ENCODE measurements around the gene IREB2. TPM values are rescaled to one million over a fixed set of nuclear protein-coding genes. Genes with fewer than 3 reads are reported as not detected.

IREB2 gene
- total RNA-seq, 2 donors from 2014 or later = 79.0 to 92.8 TPM

DNA sequence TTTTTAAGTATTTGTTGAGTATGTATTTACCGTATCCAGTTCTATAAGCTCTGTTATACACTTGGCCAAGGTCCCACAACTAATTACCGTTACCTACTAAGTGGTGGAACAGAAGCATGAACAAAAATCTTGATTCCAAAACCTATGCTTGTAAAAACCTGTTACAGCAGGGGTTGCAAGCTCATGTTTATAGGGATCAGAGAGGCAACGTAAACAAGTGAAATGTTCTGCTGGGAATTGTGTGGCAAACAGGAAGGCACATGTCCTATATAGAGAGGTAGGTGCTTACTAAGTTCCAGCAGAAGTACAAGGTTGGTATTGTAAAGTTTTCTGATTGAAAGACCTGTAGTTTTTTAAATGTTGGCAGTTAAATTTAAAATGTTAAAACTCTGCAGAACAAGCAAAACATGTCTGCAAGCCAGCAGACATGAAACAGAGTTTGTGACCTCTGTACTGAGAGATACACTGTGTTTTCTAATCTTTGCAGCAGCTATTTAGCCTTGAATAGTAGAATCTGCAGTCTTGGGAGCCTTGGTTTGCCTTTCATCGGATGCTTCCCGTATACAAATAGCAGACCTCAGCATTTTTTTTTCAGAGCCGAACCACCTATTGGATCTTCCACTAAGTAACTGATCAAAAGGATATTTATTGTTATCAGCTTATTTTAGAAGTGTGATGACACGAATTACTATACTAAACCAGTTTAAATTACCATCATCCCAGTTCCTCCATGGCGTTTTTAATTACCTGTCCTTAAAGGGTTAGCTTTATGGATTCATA is 11.4 kb downstream of the IREB2 start:
- peaks cover 20% of the 10 kb centered on the region for H3K36me3 Mint-ChIP-seq
- H3K27ac Mint-ChIP-seq = no peak overlapping the region
- H3K27me3 Mint-ChIP-seq = no peaks in the 10 kb centered on the region
- no peak overlapping the region for H3K4me3 Mint-ChIP-seq
- no peaks in the 10 kb centered on the region for H3K9me3 Mint-ChIP-seq
- peaks cover 47 to 62% of the 10 kb centered on the region in 2 donors for H3K4me1 Mint-ChIP-seq (ENCODE audit: low read depth in 2 of 2)
- ATAC-seq = no peak
- DNase-seq (ENCODE audit: low spot score) = no peak

DNA sequence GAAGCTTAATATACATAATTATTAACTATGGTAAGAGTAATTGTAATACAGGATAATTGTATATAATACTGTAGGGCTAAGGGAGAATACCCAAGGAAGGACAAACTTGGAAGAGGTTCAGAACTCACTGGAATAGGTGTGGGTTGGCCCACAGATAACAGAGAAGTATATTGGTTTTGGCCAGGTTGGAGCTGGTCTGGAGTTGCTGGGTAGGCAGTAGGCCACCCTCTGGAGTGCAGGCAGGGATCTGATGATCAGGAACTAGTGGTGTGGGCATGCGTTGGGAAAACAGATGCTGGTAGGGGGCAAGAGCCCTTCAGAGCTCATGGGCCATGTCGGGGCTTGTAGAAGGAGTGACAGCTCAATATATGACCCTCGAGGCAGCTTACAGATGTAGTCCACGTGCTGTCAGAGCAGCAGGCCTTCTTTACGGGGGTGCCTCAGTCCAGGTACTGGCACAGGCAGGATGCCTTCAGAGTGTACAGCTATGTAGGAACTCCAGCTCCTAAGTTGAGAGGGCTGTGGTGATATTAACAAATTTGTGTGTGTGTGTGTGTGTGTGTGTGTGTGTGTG is 12.4 kb downstream of the IREB2 start:
- Mint-ChIP-seq H3K36me3 (peaks cover 19% of the 10 kb centered on the region), H3K4me1 (ENCODE audit: low read depth in 2 of 2) (peaks cover 54 to 67% of the 10 kb centered on the region in 2 donors), H3K9me3 (no peaks in the 10 kb centered on the region), H3K4me3 (no peak overlapping the region), H3K27me3 (no peaks in the 10 kb centered on the region), H3K27ac (no peak overlapping the region)
- DNase-seq (ENCODE audit: low spot score) = no peak
- ATAC-seq = no peak

DNA sequence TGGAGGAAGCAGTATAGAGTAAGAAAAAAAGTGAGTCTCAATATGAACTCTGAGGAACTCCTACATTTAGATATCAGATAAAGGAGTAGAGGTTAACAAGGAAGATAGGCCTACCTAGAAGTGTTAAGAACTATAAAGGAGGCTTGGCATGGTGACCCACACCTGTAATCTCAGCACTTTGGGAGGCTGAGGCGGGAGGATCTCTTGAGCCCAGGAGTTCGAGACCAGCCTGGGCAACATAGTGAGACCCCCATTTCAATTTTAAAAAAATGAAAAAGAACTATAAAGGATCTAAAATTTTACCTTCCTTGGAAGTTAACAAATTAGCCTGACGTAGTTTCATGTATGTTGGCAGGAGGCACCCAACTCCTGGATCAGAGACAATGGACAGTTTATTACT is 14.5 kb downstream of the IREB2 start:
- Mint-ChIP-seq H3K9me3 (no peaks in the 10 kb centered on the region), H3K4me1 (ENCODE audit: low read depth in 2 of 2) (peaks cover 48 to 63% of the 10 kb centered on the region in 2 donors), H3K27me3 (no peaks in the 10 kb centered on the region), H3K36me3 (peaks cover 4% of the 10 kb centered on the region), H3K4me3 (no peak overlapping the region), H3K27ac (no peak overlapping the region)
- DNase-seq (ENCODE audit: low spot score) = no peak
- ATAC-seq = no peak

DNA sequence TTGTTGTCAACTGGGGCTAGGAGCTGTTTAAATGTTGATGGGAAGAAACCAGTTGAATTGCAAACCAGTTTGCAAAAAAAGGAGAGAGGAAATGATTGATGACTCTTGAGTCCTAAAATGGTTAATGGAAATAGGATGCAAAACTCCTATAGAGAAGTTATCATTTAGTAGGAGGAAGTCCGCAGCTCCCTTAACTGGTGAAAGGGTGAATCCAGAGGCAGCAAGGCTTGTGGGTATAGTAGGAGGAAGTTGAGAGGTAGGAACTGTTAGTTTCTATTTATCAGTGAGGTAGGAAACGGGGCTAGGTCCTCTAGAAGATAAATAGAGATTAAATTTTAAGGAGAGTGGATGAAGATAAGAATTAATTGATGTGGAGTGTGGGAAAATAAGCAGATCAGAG is 15.4 kb downstream of the IREB2 start:
- Mint-ChIP-seq H3K27me3 (no peaks in the 10 kb centered on the region), H3K4me3 (peak overlapping the region; percentile 20), H3K27ac (peak overlapping the region; percentile 8 to 38), H3K9me3 (no peaks in the 10 kb centered on the region), H3K4me1 (ENCODE audit: low read depth in 2 of 2) (peaks cover 48 to 64% of the 10 kb centered on the region in 2 donors), H3K36me3 (peaks cover 4% of the 10 kb centered on the region)
- ATAC-seq = no peak
- no peak for DNase-seq (ENCODE audit: low spot score)

DNA sequence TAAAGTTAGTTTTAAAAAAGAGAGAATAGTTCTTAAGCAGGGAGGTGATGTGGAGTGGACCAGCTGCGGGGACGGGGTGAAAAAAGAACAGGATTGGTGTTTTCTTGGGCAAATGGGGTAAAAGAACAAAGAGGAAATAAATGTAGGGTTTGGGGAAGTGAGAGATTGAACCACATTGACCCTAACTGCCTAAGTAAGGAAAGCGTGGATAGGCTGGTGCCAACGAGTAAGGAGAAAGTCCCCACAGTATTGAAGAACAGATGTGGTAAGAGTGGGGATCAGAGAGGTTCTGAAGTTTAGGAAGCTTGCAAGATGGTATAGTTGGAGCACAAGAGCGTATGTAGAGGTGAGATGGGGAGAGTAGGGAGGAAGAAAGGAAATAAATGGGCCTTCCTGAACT is 17.0 kb downstream of the IREB2 start:
- ATAC-seq (no peak), DNase-seq (ENCODE audit: low spot score) (no peak)
- Mint-ChIP-seq H3K36me3 (peaks cover 4% of the 10 kb centered on the region), H3K4me3 (peak overlapping the region; percentile 0), H3K9me3 (no peaks in the 10 kb centered on the region), H3K4me1 (ENCODE audit: low read depth in 2 of 2) (peaks cover 48 to 58% of the 10 kb centered on the region in 2 donors), H3K27me3 (no peaks in the 10 kb centered on the region), H3K27ac (peak overlapping the region; percentile 1 to 17)

DNA sequence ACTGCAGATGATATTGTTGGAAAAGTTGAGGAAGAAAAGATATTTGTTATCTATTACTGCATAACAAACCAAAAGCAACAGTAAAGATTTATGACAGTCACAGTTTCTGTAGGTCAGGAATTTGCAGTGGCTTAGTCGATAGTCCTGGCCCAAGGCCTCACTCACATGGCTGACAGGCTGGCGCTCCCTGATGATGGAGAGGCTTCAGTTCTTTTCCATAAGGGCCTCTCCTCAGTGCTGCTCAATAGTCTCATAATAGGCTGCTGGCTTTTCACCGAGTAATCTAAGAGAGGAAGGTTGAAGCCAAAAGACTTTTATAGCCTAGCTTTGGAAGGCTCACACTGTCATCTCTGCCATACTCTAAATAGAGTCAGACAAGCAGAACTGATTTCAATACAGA is 17.7 kb downstream of the IREB2 start:
- Mint-ChIP-seq H3K9me3 (no peaks in the 10 kb centered on the region), H3K36me3 (peaks cover 4% of the 10 kb centered on the region), H3K4me3 (no peak overlapping the region), H3K27ac (peak overlapping the region in 1 of 2 donors; percentile 23), H3K4me1 (ENCODE audit: low read depth in 2 of 2) (peaks cover 41 to 58% of the 10 kb centered on the region in 2 donors), H3K27me3 (no peaks in the 10 kb centered on the region)
- no peak for ATAC-seq
- DNase-seq (ENCODE audit: low spot score) = no peak

DNA sequence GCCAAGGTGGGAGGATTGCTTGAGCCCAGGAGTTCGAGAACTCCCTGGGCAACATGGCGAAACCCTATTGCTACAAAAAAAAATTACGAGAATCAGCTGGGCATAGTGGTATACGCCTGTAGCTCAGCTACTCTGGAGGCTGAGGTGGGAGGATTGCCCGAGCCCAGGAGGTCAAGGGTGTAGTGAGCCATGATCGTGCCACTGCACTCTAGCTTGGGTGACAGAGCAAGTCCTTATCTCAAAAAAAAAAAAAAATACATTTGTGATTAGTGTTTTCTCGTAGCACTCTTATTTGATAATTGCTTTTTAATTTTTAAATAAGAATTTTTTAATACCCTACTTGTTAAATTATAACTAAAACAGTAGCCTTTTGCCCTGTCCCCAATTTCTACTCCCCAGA is 18.4 kb downstream of the IREB2 start:
- ATAC-seq (no peak), DNase-seq (ENCODE audit: low spot score) (no peak)
- no peak overlapping the region for H3K4me3 Mint-ChIP-seq
- no peaks in the 10 kb centered on the region for H3K27me3 Mint-ChIP-seq
- H3K36me3 Mint-ChIP-seq = peaks cover 4% of the 10 kb centered on the region
- peaks cover 48 to 64% of the 10 kb centered on the region in 2 donors for H3K4me1 Mint-ChIP-seq (ENCODE audit: low read depth in 2 of 2)
- H3K9me3 Mint-ChIP-seq = no peaks in the 10 kb centered on the region
- no peak overlapping the region for H3K27ac Mint-ChIP-seq

DNA sequence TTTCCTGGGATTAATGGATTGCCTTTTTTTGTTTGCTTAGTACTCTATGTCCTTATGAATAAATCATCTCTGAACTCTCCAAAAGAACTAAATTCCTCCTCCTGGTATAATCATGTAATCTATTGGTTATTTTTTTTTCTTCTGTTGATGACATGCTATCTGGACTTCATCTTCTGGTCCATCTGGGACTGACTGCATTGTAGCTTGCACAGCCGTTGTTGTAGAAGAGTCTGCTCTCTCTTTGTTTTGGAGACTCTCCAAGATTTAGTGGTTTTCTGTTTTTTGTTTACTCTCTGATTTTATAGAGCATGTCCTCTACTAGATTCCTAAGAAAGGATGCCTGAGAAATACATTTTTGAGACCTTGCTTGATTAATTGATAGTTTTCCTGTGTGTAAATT is 19.1 kb downstream of the IREB2 start:
- DNase-seq (ENCODE audit: low spot score) (no peak), ATAC-seq (no peak)
- no peaks in the 10 kb centered on the region for H3K27me3 Mint-ChIP-seq
- H3K4me1 Mint-ChIP-seq (ENCODE audit: low read depth in 2 of 2) = peaks cover 47 to 66% of the 10 kb centered on the region in 2 donors
- no peak overlapping the region for H3K4me3 Mint-ChIP-seq
- H3K9me3 Mint-ChIP-seq = no peaks in the 10 kb centered on the region
- peak overlapping the region; percentile 2 to 44 for H3K27ac Mint-ChIP-seq
- H3K36me3 Mint-ChIP-seq = peaks cover 4% of the 10 kb centered on the region

DNA sequence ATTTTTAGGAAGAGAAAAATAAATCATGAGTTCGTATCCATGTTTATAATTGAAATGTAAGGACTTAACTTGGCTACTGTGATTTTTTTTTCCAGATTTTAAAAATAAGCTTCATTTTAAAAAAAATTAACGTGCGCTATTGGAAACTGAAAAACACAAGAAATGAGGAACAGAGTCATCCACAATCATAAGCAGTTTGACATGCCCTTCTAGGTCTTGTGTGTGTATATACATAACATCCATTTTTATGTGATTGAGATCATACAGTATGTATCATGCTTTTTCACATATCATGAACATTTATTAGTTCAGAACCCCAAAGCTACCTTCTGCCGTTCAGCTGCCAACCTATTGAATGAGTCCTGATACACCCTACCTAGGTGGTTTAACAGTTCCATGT is 22.7 kb downstream of the IREB2 start:
- DNase-seq (ENCODE audit: low spot score) (no peak), ATAC-seq (no peak)
- H3K36me3 Mint-ChIP-seq = peaks cover 16% of the 10 kb centered on the region
- H3K4me1 Mint-ChIP-seq (ENCODE audit: low read depth in 2 of 2) = peaks cover 28 to 41% of the 10 kb centered on the region in 2 donors
- H3K4me3 Mint-ChIP-seq = peak overlapping the region; percentile 38
- no peaks in the 10 kb centered on the region for H3K9me3 Mint-ChIP-seq
- no peaks in the 10 kb centered on the region for H3K27me3 Mint-ChIP-seq
- H3K27ac Mint-ChIP-seq = peak overlapping the region; percentile 61 to 78

DNA sequence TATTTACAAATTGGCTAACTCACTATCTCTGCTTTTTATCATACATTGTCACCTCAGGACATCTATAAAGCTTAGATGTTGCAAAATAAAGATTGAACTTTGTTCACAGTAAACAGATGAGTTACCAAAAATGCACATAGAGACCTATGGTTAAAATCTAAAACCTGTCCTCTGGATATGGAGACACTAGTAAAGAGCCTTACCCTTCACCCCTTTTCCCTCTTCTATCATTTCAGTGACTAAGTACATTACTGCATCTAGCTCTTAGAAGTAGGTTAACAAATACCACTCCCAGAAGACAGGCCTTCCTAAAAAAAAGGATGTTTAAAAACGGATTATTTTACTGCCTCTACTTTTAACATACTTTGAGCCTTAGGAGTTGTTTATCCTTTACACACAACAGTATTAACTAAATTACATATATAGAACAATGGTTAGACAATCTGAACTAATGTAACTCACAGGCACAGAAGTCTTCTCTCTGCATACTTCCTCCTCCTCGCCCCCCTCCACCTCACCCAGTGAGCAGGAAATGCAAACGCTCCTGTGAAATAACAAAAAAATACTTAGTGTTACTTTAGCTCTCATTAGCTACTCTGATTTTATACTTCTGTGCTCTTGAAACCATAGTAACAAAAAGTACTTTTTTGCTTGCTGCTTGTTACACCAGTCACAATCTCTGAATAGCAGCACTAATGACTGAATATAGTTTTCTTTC is 23.3 kb downstream of the IREB2 start:
- Mint-ChIP-seq H3K4me1 (ENCODE audit: low read depth in 2 of 2) (peaks cover 28 to 41% of the 10 kb centered on the region in 2 donors), H3K9me3 (no peaks in the 10 kb centered on the region), H3K36me3 (peaks cover 16% of the 10 kb centered on the region), H3K27ac (peak overlapping the region; percentile 61 to 78), H3K4me3 (peak overlapping the region; percentile 38), H3K27me3 (no peaks in the 10 kb centered on the region)
- DNase-seq (ENCODE audit: low spot score) (no peak), ATAC-seq (peak in 1 of 2 donors; percentile 60)

DNA sequence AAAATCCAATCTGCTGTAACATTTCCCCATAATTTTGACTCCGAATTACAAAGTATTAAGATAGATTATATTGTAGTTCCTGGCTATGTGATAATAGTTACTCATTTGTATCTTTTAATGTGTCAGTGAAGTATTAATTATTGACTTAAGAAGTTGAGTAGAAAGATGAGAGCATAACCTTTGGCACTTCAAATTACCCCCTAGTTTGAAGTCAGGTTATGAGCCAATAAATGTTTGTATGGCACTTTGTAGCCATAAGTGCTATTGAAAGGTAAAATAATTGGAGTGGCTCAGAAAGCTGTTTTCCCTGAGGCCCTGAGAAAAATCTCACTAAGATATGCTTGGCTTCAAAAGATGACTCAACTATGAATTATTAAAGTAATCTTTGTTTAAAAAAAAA is 31.0 kb downstream of the IREB2 start:
- DNase-seq (ENCODE audit: low spot score) (no peak), ATAC-seq (no peak)
- no peaks in the 10 kb centered on the region for H3K27me3 Mint-ChIP-seq
- H3K27ac Mint-ChIP-seq = peak overlapping the region in 1 of 2 donors; percentile 37
- H3K9me3 Mint-ChIP-seq = no peaks in the 10 kb centered on the region
- no peak overlapping the region for H3K4me3 Mint-ChIP-seq
- H3K4me1 Mint-ChIP-seq (ENCODE audit: low read depth in 2 of 2) = peaks cover under 1% of the 10 kb centered on the region in 2 donors
- H3K36me3 Mint-ChIP-seq = peaks cover 18% of the 10 kb centered on the region

DNA sequence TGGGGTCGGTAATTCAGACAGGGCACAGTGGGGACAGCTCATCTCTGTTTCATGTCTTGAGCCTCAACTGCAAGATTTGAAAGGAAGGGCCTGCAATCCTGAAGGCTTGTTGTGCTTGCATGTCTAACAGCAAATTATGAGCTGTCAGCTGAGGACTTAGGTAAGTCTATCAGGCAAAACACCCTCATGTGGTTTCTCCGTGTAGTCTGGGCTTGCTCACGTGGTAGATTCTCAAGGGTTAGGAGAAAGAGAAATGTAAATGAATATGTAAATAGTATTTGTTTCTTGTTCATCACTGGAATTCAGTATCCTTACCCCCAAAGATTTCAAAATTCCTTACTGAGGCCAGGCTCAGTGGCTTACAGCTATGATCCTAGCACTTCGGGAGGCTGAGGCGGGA is 39.3 kb downstream of the IREB2 start:
- H3K4me3 Mint-ChIP-seq = no peak overlapping the region
- H3K27ac Mint-ChIP-seq = no peak overlapping the region
- ATAC-seq (no peak), DNase-seq (ENCODE audit: low spot score) (no peak)
- no peaks in the 10 kb centered on the region for H3K9me3 Mint-ChIP-seq
- H3K4me1 Mint-ChIP-seq (ENCODE audit: low read depth in 2 of 2) = peaks cover 0 to 2% of the 10 kb centered on the region in 2 donors
- H3K27me3 Mint-ChIP-seq = no peaks in the 10 kb centered on the region
- H3K36me3 Mint-ChIP-seq = peaks cover 7% of the 10 kb centered on the region

DNA sequence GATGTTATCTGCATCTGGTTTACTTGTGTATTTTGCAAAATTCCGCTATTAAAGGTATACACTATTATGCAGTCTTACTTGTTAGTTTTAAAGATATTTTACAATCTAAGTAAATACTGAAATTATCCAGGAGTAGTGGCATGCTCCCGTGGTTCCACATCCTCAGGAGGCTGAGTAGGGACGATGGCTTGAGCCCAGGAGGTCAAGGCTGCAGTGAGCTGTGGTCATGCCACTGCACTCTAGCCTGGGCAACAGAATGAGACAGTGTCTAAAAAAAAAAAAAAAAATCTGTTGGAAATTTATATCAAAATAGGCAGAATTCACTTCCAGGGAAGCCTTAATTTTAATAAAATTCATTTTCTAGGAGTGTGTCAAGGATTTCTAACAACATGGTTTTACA is 41.6 kb downstream of the IREB2 start:
- Mint-ChIP-seq H3K27ac (no peak overlapping the region), H3K9me3 (no peaks in the 10 kb centered on the region), H3K27me3 (no peaks in the 10 kb centered on the region), H3K36me3 (peaks cover 5% of the 10 kb centered on the region), H3K4me1 (ENCODE audit: low read depth in 2 of 2) (peaks cover 0 to 4% of the 10 kb centered on the region in 2 donors), H3K4me3 (no peak overlapping the region)
- ATAC-seq (no peak), DNase-seq (ENCODE audit: low spot score) (no peak)

DNA sequence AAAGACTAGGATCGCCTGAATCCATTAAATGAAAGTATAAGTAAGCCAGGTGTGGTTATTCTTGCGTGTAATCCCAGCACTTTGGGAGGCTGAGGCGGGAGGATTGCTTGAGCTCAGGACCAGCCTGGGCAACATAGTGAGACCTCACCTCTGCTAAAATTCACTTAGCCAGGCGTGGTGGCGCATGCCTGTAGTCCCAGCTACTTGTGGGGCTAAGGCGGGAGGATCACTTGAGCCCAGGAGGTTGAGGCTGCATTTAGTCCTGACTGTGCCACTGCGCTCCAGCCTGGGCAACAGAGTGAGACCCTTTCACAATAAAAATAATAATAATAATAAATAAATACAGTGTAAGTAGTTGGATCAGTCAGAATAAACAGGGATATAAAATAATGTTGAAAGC is 43.9 kb downstream of the IREB2 start:
- peaks cover 0 to 4% of the 10 kb centered on the region in 2 donors for H3K4me1 Mint-ChIP-seq (ENCODE audit: low read depth in 2 of 2)
- no peaks in the 10 kb centered on the region for H3K27me3 Mint-ChIP-seq
- no peaks in the 10 kb centered on the region for H3K9me3 Mint-ChIP-seq
- DNase-seq (ENCODE audit: low spot score) (no peak), ATAC-seq (no peak)
- H3K27ac Mint-ChIP-seq = no peak overlapping the region
- peaks cover 11% of the 10 kb centered on the region for H3K36me3 Mint-ChIP-seq
- H3K4me3 Mint-ChIP-seq = no peak overlapping the region

Measured in natural killer cell treated with Interleukin-12 subunit alpha and Interleukin-12 subunit beta and Interleukin-15 and Interleukin-18, amount 100 ng/mL, for 72 hours (primary cell).